Parathyroid adenoma (tissue), 2 donors: ENCODE data around the gene ZNF468.

Experiments
- H2AFZ ChIP-seq: fragments of 300-600 bp; sonication (generic); one replicate; pipeline ENCODE4 v1.7.0; 2017; ENCODE audit warnings: antibody characterized with exemption, mild to moderate bottlenecking
- H3K27ac ChIP-seq: fragments of 300-600 bp; sonication (generic); one replicate; pipeline ENCODE4 v1.7.0; 2017
- H3K27me3 ChIP-seq: fragments of 300-600 bp; sonication (generic); one replicate; pipeline ENCODE4 v1.7.0; 2017; ENCODE audit warnings: low read length; ENCODE audit not compliant: control insufficient read depth, insufficient read depth
- H3K36me3 ChIP-seq: fragments of 300-600 bp; sonication (generic); one replicate; pipeline ENCODE4 v1.7.0; 2017; ENCODE audit warnings: low read length; ENCODE audit not compliant: control insufficient read depth, insufficient read depth
- H3K4me1 ChIP-seq: fragments of 300-600 bp; sonication (generic); one replicate; pipeline ENCODE4 v1.7.0; 2017; ENCODE audit warnings: control low read depth
- H3K4me2 ChIP-seq: fragments of 300-600 bp; sonication (generic); one replicate; pipeline ENCODE4 v1.7.0; 2017; ENCODE audit warnings: low read length
- H3K4me3 ChIP-seq: fragments of 300-600 bp; sonication (generic); one replicate; pipeline ENCODE4 v1.7.0; 2017; ENCODE audit warnings: low read depth, low read length
- H3K79me2 ChIP-seq: fragments of 300-600 bp; sonication (generic); one replicate; pipeline ENCODE4 v1.7.0; 2017; ENCODE audit warnings: control low read depth
- H3K9ac ChIP-seq: fragments of 300-600 bp; sonication (generic); one replicate; pipeline ENCODE4 v1.7.0; 2017; ENCODE audit warnings: mild to moderate bottlenecking
- H3K9me3 ChIP-seq: fragments of 300-600 bp; sonication (generic); one replicate; pipeline ENCODE4 v1.7.0; 2017; ENCODE audit warnings: low read length; ENCODE audit not compliant: control insufficient read depth
- TF ChIP-seq, protein P1 (sequence below): fragments of 300-600 bp; sonication (generic); IDR thresholded peaks from one replicate; pipeline ENCODE4 v1.7.0; 2017; ENCODE audit warnings: antibody characterized with exemption, mild to moderate bottlenecking
- donor health status: primary hyperparathyroidism.

ZNF468 gene

DNA sequence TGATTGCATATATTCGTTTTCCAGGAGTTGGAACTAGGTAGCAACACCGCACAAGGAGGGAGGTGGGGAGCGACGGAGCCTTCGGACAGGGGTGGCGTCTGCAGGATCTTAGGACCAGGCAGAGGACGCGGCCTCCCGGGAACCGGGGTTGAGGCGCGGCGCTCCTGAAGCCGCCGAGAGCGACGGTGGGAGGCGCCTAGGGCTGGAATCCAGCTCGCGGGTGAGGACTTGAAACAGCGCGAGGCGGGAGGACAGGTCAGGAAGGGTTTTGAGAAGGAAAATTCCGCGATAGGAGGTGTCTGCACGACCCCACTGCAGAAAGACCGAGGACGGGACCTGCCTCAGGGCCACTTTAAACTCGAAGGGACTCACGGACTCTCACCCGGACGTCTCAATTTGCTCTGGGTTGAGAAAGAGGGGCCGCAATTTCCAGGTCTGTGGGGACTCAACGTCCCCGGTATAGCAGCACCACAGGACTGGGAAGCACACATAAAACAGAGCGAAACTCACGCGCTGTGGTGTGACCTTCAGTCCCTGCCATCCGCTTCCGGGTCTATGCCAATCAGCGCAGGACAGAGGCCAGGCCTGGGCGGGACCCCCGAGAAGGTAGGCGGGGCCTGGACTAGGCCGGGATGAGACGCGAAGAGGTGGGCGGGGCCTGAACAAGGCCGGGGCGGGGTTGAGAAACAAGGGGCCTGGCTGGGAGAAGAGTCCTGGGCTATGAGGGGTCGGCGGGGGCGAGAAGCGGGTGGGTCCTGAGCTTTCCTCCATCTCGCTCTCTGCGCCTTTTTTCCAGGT lies 39.9 kb upstream of the ZNF468 start, which contains the start of gene ZNF320:
ZNF320 (minus strand) TSS at position 498 of the 798 bp plus-strand sequence. CDS start 7,380 bp downstream, outside the sequence.
- H3K27me3 ChIP-seq = no peaks in the 10 kb centered on the region
- no peaks in the 10 kb centered on the region for H3K36me3 ChIP-seq
- peak within 1 kb of the TSS; percentile 88 for H3K4me2 ChIP-seq
- peak within 1 kb of the TSS; percentile 91 for H3K4me3 ChIP-seq
- no peaks in the 10 kb centered on the region for H3K79me2 ChIP-seq
- H3K4me1 ChIP-seq = no peaks in the 10 kb centered on the region
- H3K9me3 ChIP-seq = no peaks in the 10 kb centered on the region
- H3K27ac ChIP-seq = peak within 1 kb of the TSS; percentile 59
- H2AFZ ChIP-seq = peak within 1 kb of the TSS; percentile 68
- TF ChIP-seq, protein P1, sequence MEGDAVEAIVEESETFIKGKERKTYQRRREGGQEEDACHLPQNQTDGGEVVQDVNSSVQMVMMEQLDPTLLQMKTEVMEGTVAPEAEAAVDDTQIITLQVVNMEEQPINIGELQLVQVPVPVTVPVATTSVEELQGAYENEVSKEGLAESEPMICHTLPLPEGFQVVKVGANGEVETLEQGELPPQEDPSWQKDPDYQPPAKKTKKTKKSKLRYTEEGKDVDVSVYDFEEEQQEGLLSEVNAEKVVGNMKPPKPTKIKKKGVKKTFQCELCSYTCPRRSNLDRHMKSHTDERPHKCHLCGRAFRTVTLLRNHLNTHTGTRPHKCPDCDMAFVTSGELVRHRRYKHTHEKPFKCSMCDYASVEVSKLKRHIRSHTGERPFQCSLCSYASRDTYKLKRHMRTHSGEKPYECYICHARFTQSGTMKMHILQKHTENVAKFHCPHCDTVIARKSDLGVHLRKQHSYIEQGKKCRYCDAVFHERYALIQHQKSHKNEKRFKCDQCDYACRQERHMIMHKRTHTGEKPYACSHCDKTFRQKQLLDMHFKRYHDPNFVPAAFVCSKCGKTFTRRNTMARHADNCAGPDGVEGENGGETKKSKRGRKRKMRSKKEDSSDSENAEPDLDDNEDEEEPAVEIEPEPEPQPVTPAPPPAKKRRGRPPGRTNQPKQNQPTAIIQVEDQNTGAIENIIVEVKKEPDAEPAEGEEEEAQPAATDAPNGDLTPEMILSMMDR = no peak
- H3K9ac ChIP-seq = no peak within 1 kb of the TSS

DNA sequence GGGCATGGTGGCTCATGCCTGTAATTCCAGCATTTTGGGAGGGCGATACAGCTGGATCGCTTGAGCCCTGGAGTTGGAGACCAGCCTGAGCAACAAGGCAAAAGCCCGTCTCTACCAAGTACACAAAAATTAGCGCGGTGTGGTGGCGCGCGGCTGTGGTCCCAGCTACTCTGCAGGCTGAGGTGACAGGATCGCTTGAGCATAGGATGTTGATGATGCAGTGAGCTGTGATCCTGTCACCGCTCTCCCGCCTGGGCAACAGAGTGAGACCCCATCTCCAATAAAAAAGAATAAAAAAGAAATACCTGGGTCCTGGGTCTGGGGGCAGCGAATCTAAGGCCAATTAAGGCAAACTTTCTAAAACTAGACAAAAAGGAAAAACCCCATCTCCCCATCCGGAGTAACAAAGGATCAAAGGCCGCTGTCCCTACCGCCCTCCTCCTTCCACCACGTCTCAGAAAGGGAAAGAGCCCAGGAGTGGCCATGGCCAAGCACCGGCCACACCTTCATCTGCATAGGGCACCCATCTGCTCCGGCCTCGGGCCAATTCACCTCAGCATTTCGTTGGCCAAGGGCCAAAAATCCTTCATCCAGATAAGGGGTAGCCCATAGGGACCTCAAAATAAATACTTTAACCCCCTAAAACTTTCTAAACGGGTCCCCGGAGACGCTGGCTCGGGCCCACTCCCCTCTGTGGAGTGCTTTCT lies 39.2 kb upstream of the ZNF468 start:
- Histone ChIP-seq H3K36me3 (no peaks in the 10 kb centered on the region), H3K9ac (no peak overlapping the region), H3K4me3 (peak overlapping the region; percentile 91), H2AFZ (peak overlapping the region; percentile 68), H3K27ac (peak overlapping the region; percentile 59), H3K9me3 (no peaks in the 10 kb centered on the region), H3K27me3 (no peaks in the 10 kb centered on the region), H3K79me2 (no peaks in the 10 kb centered on the region), H3K4me1 (no peaks in the 10 kb centered on the region), H3K4me2 (peak overlapping the region; percentile 88)
- TF ChIP-seq, protein P1 = no peak

DNA sequence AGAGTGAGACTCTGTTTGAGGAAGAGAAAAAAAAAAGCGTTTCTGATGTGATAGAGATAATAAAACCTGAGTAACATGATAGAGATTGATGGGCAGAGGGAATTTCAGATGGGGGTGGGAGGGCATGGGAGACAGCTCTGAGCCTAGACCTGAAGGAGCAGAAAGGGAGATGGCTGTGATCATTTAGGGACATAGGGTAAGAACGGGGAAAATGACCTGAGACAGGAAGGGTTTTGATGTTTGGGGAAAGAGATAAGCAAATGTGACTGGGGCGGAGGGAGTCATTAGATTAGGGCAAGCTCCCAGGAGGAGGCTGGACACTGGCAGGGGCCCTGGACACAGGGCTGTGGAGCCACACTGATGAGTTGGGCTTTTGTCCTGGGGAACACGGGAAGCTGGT lies 33.9 kb upstream of the ZNF468 start:
- no peak overlapping the region for H3K27ac ChIP-seq
- no peak overlapping the region for H3K4me2 ChIP-seq
- no peaks in the 10 kb centered on the region for H3K4me1 ChIP-seq
- H3K79me2 ChIP-seq = no peaks in the 10 kb centered on the region
- no peaks in the 10 kb centered on the region for H3K9me3 ChIP-seq
- TF ChIP-seq, protein P1 = no peak
- H3K9ac ChIP-seq = no peak overlapping the region
- no peak overlapping the region for H2AFZ ChIP-seq
- H3K36me3 ChIP-seq = no peaks in the 10 kb centered on the region
- no peaks in the 10 kb centered on the region for H3K27me3 ChIP-seq
- H3K4me3 ChIP-seq = no peak overlapping the region

DNA sequence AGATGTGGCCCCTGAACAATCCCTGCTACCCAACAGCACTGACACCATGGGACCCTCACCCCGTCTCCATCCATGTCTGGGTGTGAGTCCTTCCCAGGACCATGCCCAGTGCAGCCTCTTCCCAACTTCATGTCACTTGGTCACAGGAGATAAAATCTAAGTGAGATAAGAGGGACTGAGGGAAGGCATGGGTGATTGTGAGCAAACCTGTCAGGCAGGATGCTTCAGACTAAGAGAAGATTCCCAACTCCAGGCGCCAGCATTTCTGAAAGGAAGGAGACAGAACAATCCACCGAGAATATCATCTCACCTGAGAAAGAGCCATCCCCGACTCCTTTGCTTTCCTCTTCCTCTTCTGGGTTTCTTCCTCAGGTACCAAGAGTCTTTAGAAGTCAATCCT lies 32.5 kb upstream of the ZNF468 start:
- Histone ChIP-seq H3K9me3 (no peaks in the 10 kb centered on the region), H3K79me2 (no peaks in the 10 kb centered on the region), H3K4me3 (no peak overlapping the region), H3K27me3 (no peaks in the 10 kb centered on the region), H3K4me2 (no peak overlapping the region), H3K4me1 (no peaks in the 10 kb centered on the region), H3K9ac (no peak overlapping the region), H3K36me3 (no peaks in the 10 kb centered on the region), H3K27ac (no peak overlapping the region), H2AFZ (no peak overlapping the region)
- TF ChIP-seq, protein P1 = no peak
